ENCODE measurements around the gene ITK.
"Not testable (repeated sequence)": the region's sequence is repeated elsewhere in the genome, so short reads cannot be mapped to it uniquely, and the experiment has no call there.

ITK gene

DNA sequence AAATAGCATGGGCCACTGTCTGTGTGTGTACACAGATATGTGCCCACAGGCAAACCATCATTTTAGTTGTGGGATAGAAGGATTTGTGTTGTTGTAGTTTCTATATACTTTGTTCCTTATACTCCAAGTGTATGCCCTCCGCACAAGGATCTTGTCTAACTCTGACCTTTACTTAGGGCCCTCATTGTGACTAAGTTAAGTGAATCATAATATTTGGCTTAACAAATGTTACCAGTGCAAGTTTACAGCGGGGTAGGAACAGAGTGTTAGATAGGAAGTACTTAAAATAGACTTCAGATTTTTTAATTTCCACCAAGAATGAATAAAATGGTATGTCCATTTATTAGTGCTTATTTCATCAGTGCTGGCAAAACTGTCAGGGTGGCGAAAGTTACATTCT lies 55.8 kb downstream of the ITK start:
- no peaks in the 10 kb centered on the region for H3K27me3 ChIP-seq (ENCODE audit: control insufficient read depth, insufficient read depth, low read length)
- no peaks in the 10 kb centered on the region for H3K9me3 ChIP-seq (ENCODE audit: control insufficient read depth, insufficient read depth, low read length)
- H3K4me3 ChIP-seq (ENCODE audit: low read depth, low read length) = no peak overlapping the region
- H3K4me1 ChIP-seq (ENCODE audit: control insufficient read depth, insufficient read depth, low read length) = no peaks in the 10 kb centered on the region
- H3K36me3 ChIP-seq (ENCODE audit: control insufficient read depth, insufficient read depth, low read length) = no peaks in the 10 kb centered on the region
- no peak overlapping the region for H3K9ac ChIP-seq (ENCODE audit: low read depth, low read length)

DNA sequence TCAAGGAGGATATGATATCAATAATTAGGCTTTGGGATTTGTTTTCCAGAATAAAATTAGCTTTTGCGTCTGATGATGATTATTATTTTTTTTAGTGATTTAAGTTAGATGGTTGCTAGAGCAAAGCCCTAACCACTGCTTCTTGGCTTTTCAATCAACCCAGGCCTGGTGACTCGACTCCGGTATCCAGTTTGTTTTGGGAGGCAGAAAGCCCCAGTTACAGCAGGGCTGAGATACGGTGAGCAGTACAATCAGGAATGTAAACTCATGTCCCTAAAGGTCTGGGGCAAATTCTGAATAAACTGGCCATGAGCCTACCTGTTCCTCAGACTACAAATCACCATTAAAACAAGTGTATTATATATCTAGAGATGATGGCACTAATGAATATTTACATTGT lies 60.8 kb downstream of the ITK start:
- no peaks in the 10 kb centered on the region for H3K27me3 ChIP-seq (ENCODE audit: control insufficient read depth, insufficient read depth, low read length)
- no peak overlapping the region for H3K9ac ChIP-seq (ENCODE audit: low read depth, low read length)
- H3K9me3 ChIP-seq (ENCODE audit: control insufficient read depth, insufficient read depth, low read length) = no peaks in the 10 kb centered on the region
- H3K4me3 ChIP-seq (ENCODE audit: low read depth, low read length) = no peak overlapping the region
- H3K4me1 ChIP-seq (ENCODE audit: control insufficient read depth, insufficient read depth, low read length) = peaks cover 6% of the 10 kb centered on the region
- H3K36me3 ChIP-seq (ENCODE audit: control insufficient read depth, insufficient read depth, low read length) = no peaks in the 10 kb centered on the region

DNA sequence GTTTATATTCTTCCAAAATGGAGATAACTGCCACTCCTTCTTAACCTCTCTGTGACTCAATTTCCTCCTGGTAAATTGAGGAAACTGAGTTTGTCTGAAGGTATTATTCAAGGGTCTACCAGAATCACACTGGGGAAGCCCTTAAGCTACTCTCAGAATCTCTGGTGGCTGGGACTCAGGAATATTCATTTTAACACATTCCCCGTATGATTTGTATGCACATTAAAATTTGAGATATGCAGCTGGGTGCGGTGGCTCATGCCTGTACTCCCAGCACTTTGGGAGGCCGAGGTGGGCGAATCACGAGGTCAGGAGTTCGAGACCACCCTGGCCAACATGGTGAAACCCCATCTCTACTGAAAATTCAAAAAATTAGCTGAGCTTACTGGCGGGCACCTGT lies 64.1 kb downstream of the ITK start:
- H3K36me3 ChIP-seq (ENCODE audit: control insufficient read depth, insufficient read depth, low read length); H3K4me3 ChIP-seq (ENCODE audit: low read depth, low read length); H3K27me3 ChIP-seq (ENCODE audit: control insufficient read depth, insufficient read depth, low read length); H3K4me1 ChIP-seq (ENCODE audit: control insufficient read depth, insufficient read depth, low read length); H3K9me3 ChIP-seq (ENCODE audit: control insufficient read depth, insufficient read depth, low read length); H3K9ac ChIP-seq (ENCODE audit: low read depth, low read length): not testable (repeated sequence)

DNA sequence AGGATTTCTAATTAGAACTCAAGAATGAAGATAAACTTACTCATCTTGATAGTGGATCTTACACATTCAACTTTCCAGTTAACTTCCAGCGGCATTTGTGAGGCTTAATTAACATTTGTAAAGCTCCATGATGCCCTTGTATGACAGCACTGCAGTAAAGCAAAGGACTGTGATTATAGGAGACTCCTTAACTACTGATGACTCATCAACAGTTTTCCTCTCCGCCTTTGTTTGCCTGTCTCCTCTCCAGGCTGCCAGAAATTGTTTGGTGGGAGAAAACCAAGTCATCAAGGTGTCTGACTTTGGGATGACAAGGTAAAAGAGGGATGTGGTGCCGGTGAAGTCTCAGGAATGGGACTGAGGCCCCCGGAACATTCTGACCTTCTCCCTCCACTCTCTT lies 64.8 kb downstream of the ITK start:
- peaks cover 6% of the 10 kb centered on the region for H3K4me1 ChIP-seq (ENCODE audit: control insufficient read depth, insufficient read depth, low read length)
- no peaks in the 10 kb centered on the region for H3K27me3 ChIP-seq (ENCODE audit: control insufficient read depth, insufficient read depth, low read length)
- no peak overlapping the region for H3K9ac ChIP-seq (ENCODE audit: low read depth, low read length)
- H3K9me3 ChIP-seq (ENCODE audit: control insufficient read depth, insufficient read depth, low read length) = no peaks in the 10 kb centered on the region
- no peak overlapping the region for H3K4me3 ChIP-seq (ENCODE audit: low read depth, low read length)
- H3K36me3 ChIP-seq (ENCODE audit: control insufficient read depth, insufficient read depth, low read length) = no peaks in the 10 kb centered on the region

DNA sequence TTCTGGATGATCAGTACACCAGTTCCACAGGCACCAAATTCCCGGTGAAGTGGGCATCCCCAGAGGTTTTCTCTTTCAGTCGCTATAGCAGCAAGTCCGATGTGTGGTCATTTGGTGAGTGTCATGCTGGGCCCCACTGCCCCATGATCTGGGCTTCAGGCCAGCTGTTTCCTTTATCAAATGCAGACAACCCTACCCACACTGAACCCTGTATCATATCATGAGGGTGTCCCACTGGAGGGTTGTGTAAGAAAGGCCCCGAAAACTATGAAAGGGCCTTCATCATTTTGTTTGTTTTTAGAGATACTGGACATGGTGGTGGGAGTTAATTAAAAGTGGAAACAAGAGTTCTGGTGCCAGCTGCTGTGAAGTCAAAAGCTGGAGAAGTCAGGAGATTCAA lies 65.2 kb downstream of the ITK start:
- no peaks in the 10 kb centered on the region for H3K36me3 ChIP-seq (ENCODE audit: control insufficient read depth, insufficient read depth, low read length)
- H3K4me1 ChIP-seq (ENCODE audit: control insufficient read depth, insufficient read depth, low read length) = peaks cover 6% of the 10 kb centered on the region
- H3K9me3 ChIP-seq (ENCODE audit: control insufficient read depth, insufficient read depth, low read length) = no peaks in the 10 kb centered on the region
- no peak overlapping the region for H3K4me3 ChIP-seq (ENCODE audit: low read depth, low read length)
- H3K27me3 ChIP-seq (ENCODE audit: control insufficient read depth, insufficient read depth, low read length) = no peaks in the 10 kb centered on the region
- no peak overlapping the region for H3K9ac ChIP-seq (ENCODE audit: low read depth, low read length)

DNA sequence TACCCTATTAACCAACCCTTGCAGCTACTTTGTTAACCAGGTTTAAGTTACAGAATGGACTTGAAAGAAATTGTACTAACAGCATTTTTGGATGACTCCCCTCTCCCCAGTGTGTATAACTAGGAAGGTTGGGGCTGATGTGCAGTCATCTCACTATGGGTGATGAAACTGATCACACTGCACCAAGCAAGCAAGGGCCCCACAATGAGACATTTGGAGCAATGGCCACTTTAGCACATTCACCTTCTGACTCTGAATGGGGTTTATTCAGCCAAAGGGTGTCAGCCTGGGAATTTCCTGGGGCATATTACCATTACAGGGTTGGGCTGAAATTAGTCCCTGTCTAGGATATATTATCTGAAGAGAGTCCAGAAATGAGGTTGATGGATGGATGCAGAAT lies 66.6 kb downstream of the ITK start:
- H3K4me3 ChIP-seq (ENCODE audit: low read depth, low read length) = no peak overlapping the region
- H3K4me1 ChIP-seq (ENCODE audit: control insufficient read depth, insufficient read depth, low read length) = peaks cover 6% of the 10 kb centered on the region
- H3K9me3 ChIP-seq (ENCODE audit: control insufficient read depth, insufficient read depth, low read length) = no peaks in the 10 kb centered on the region
- H3K9ac ChIP-seq (ENCODE audit: low read depth, low read length) = no peak overlapping the region
- H3K36me3 ChIP-seq (ENCODE audit: control insufficient read depth, insufficient read depth, low read length) = no peaks in the 10 kb centered on the region
- H3K27me3 ChIP-seq (ENCODE audit: control insufficient read depth, insufficient read depth, low read length) = no peaks in the 10 kb centered on the region

DNA sequence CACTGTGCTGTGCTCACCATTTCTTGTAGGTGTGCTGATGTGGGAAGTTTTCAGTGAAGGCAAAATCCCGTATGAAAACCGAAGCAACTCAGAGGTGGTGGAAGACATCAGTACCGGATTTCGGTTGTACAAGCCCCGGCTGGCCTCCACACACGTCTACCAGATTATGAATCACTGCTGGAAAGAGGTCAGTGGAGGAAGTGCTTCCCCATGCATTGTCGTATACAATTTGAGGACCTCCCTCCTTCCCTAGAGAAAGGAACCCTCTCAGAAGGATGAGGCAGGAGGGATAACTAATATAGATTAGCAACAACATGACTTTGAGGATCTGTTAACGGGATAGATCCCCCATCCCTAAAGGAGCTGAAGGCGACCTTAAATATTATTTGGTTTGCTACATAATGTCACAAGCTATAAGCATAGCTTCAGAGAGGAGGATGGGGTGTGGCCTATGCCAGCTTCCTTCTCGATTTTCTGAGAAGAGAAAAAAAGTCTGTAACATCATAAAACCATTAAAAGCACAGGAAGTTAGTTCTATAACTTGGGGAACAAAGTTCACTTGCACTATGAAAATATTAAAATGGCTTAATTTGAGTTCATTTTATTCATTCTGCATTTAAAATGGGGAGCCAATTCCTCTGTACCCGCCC lies 68.3 kb downstream of the ITK start:
- Histone ChIP-seq H3K36me3 (ENCODE audit: control insufficient read depth, insufficient read depth, low read length) (no peaks in the 10 kb centered on the region), H3K27me3 (ENCODE audit: control insufficient read depth, insufficient read depth, low read length) (no peaks in the 10 kb centered on the region)

DNA sequence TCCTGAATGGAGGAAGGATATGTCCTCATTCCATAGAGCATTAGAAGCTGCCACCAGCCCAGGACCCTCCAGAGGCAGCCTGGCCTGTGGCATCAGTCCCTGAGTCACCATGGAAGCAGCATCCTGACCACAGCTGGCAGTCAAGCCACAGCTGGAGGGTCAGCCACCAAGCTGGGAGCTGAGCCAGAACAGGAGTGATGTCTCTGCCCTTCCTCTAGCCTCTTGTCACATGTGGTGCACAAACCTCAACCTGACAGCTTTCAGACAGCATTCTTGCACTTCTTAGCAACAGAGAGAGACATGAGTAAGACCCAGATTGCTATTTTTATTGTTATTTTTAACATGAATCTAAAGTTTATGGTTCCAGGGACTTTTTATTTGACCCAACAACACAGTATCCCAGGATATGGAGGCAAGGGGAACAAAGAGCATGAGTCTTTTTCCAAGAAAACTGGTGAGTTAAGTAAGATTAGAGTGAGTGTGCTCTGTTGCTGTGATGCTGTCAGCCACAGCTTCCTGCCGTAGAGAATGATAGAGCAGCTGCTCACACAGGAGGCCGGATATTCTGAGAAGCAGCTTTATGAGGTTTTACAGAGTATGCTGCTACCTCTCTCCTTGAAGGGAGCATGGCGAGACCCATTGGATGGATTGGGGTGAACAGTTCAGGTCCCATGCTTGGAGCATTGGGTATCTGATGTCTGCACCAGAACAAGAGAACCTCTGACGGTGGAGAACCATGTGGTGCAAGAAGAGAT lies 72.2 kb downstream of the ITK start:
- Histone ChIP-seq H3K27me3 (ENCODE audit: control insufficient read depth, insufficient read depth, low read length) (no peaks in the 10 kb centered on the region), H3K36me3 (ENCODE audit: control insufficient read depth, insufficient read depth, low read length) (no peaks in the 10 kb centered on the region), H3K9me3 (ENCODE audit: control insufficient read depth, insufficient read depth, low read length) (no peaks in the 10 kb centered on the region), H3K9ac (ENCODE audit: low read depth, low read length) (no peak overlapping the region), H3K4me3 (ENCODE audit: low read depth, low read length) (no peak overlapping the region), H3K4me1 (ENCODE audit: control insufficient read depth, insufficient read depth, low read length) (no peaks in the 10 kb centered on the region)

More for the DNA sequence above, 68.3 kb downstream of the ITK start:
- H3K4me1 ChIP-seq (ENCODE audit: control insufficient read depth, insufficient read depth, low read length) = peaks cover 6% of the 10 kb centered on the region
- no peak overlapping the region for H3K4me3 ChIP-seq (ENCODE audit: low read depth, low read length)
- H3K9me3 ChIP-seq (ENCODE audit: control insufficient read depth, insufficient read depth, low read length) = no peaks in the 10 kb centered on the region
- H3K9ac ChIP-seq (ENCODE audit: low read depth, low read length) = no peak overlapping the region

DNA sequence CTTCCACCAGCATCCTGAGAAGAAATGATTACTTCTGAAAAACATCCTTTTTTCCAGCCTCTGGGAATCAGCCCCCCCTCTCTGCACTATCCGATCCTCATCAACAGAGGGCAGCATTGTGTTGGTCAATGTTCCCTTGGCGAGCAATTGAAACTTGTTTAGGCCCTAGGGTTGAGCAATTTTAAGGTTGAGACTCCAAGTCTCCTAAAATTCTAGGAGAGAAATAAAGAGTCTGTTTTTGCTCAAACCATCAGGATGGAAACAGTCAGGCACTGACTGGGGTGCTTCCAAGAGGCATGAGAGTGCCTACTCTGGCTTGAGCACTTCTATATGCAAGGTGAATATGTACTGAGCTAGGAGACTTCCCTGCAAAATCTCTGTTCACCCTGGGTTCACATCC lies 72.9 kb downstream of the ITK start:
- Histone ChIP-seq H3K4me3 (ENCODE audit: low read depth, low read length) (no peak overlapping the region), H3K9ac (ENCODE audit: low read depth, low read length) (no peak overlapping the region), H3K36me3 (ENCODE audit: control insufficient read depth, insufficient read depth, low read length) (no peaks in the 10 kb centered on the region)

GRCh38 chr5:157258450-157258849 lies 77.8 kb downstream of the ITK start:
- Histone ChIP-seq H3K9me3 (ENCODE audit: control insufficient read depth, insufficient read depth, low read length) (no peaks in the 10 kb centered on the region), H3K9ac (ENCODE audit: low read depth, low read length) (no peak overlapping the region), H3K27me3 (ENCODE audit: control insufficient read depth, insufficient read depth, low read length) (peaks cover 2% of the 10 kb centered on the region), H3K4me3 (ENCODE audit: low read depth, low read length) (no peak overlapping the region), H3K36me3 (ENCODE audit: control insufficient read depth, insufficient read depth, low read length) (no peaks in the 10 kb centered on the region), H3K4me1 (ENCODE audit: control insufficient read depth, insufficient read depth, low read length) (no peaks in the 10 kb centered on the region)

More for the DNA sequence above, 72.9 kb downstream of the ITK start:
- no peaks in the 10 kb centered on the region for H3K27me3 ChIP-seq (ENCODE audit: control insufficient read depth, insufficient read depth, low read length)
- H3K4me1 ChIP-seq (ENCODE audit: control insufficient read depth, insufficient read depth, low read length) = no peaks in the 10 kb centered on the region
- no peaks in the 10 kb centered on the region for H3K9me3 ChIP-seq (ENCODE audit: control insufficient read depth, insufficient read depth, low read length)

DNA sequence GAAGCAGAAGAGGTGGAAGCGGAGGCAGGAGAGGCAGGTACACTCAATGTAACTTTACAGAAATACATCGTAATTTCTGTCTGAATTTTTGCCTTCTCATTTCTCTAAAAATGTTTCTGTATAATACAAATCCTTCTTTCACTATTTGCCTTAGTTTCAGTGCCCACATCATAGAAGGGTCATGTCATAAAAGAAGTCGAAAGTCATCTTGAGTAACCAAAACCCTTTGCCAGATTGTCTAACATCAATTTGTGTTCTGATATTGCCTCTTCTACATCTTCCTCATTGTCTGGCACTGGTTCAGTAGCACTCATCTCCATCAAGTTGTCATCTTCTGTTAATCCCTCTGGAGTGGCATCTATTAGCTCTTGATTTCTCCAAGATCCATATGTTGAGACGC lies 79.1 kb downstream of the ITK start:
- Histone ChIP-seq H3K4me1 (ENCODE audit: control insufficient read depth, insufficient read depth, low read length) (no peaks in the 10 kb centered on the region), H3K9me3 (ENCODE audit: control insufficient read depth, insufficient read depth, low read length) (no peaks in the 10 kb centered on the region), H3K4me3 (ENCODE audit: low read depth, low read length) (no peak overlapping the region), H3K27me3 (ENCODE audit: control insufficient read depth, insufficient read depth, low read length) (peaks cover 5% of the 10 kb centered on the region), H3K9ac (ENCODE audit: low read depth, low read length) (no peak overlapping the region), H3K36me3 (ENCODE audit: control insufficient read depth, insufficient read depth, low read length) (no peaks in the 10 kb centered on the region)

GRCh38 chr5:157263496-157264090 lies 83.0 kb downstream of the ITK start:
- Histone ChIP-seq H3K9ac (ENCODE audit: low read depth, low read length) (no peak overlapping the region), H3K9me3 (ENCODE audit: control insufficient read depth, insufficient read depth, low read length) (no peaks in the 10 kb centered on the region), H3K36me3 (ENCODE audit: control insufficient read depth, insufficient read depth, low read length) (no peaks in the 10 kb centered on the region), H3K27me3 (ENCODE audit: control insufficient read depth, insufficient read depth, low read length) (peaks cover 15% of the 10 kb centered on the region), H3K4me3 (ENCODE audit: low read depth, low read length) (no peak overlapping the region), H3K4me1 (ENCODE audit: control insufficient read depth, insufficient read depth, low read length) (peaks cover 9% of the 10 kb centered on the region)
